HAP-1 (cell line): ENCODE results near the gene GALNT9.
"Not testable (repeated sequence)": the region's sequence is repeated elsewhere in the genome, so short reads cannot be mapped to it uniquely, and the experiment has no call there.

Experiments used
- DNase-seq, 2 experiments: peaks; one replicate each; pipeline ENCODE4 v3.0.0-alpha.2; 2016 to 2020; ENCODE audit warnings: low spot score in 2 of 2
- H3K27me3 ChIP-seq: fragments of 250-450 bp; sonication (Bioruptor Pico); 2 replicates; pipeline ENCODE4 v1.5.1; 2020; ENCODE audit warnings: low read depth, mild to moderate bottlenecking, moderate library complexity
- H3K36me3 ChIP-seq: fragments of 250-450 bp; sonication (Bioruptor Pico); replicated peaks from 2 replicates; pipeline ENCODE4 v1.5.1; 2020; ENCODE audit warnings: mild to moderate bottlenecking
- H3K4me1 ChIP-seq: fragments of 250-450 bp; sonication (Bioruptor Pico); 2 replicates; pipeline ENCODE4 v1.5.1; 2020; ENCODE audit warnings: mild to moderate bottlenecking
- H3K4me3 ChIP-seq: fragments of 250-450 bp; sonication (Bioruptor Pico); 2 replicates; pipeline ENCODE4 v1.5.1; 2020; ENCODE audit warnings: mild to moderate bottlenecking, moderate library complexity
- H3K9me3 ChIP-seq: fragments of 250-450 bp; sonication (Bioruptor Pico); 2 replicates; pipeline ENCODE4 v1.5.1; 2020; ENCODE audit warnings: mild to moderate bottlenecking, moderate library complexity
- in situ Hi-C: fragments of 300-500 bp; cut with MboI; formaldehyde crosslinking; loops from 3 replicates; pipeline ENCODE4 v1.14.3; 2020; ENCODE audit warnings: low sequenced_read_pairs, inconsistent platforms, mixed read lengths

GALNT9 gene

DNA sequence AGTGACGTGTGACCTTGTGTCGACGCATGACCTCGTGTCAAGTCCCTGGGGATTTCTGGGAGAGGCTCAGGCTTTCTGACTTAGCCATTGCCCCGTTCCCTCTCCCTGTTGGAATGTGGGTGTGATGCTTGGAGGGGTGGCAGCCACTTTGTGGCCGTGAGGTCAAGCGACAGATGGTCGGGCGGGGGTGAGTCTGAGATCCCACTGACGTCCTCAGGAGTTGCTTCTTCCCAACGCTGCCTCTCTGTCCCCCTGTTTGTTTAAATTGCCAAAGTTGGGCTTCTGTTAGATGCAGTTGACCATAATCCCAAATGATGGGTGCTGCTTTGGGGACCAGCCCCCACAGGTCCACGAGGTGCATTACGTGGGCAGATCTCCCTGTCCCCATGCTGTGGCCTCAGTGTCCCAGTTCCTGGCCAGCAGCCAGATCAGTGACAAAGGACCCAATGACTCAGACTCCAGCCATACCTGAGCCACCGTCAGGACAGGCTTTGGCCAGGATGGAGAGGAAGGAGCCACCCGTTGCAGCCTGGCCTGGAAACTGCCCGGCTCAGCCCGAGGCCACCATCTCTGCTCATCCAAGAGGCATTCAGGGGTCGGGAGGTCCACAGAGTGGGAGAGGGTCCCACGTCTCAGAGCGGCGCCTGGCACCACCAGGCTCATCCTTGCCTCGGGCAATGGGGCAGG lies 34.4 kb upstream of the GALNT9 start:
- H3K36me3 ChIP-seq: no peaks in the 10 kb centered on the region
- H3K27me3 ChIP-seq: 0 out of 2 replicates have a peak, but pooled peaks cover 3% of the 10 kb centered on the region
- H3K4me1 ChIP-seq: no peaks in the 10 kb centered on the region
- in situ Hi-C loops: no loop called here
- DNase-seq: no peak
- no peaks in the 10 kb centered on the region for H3K9me3 ChIP-seq
- H3K4me3 ChIP-seq: no peak overlapping the region

DNA sequence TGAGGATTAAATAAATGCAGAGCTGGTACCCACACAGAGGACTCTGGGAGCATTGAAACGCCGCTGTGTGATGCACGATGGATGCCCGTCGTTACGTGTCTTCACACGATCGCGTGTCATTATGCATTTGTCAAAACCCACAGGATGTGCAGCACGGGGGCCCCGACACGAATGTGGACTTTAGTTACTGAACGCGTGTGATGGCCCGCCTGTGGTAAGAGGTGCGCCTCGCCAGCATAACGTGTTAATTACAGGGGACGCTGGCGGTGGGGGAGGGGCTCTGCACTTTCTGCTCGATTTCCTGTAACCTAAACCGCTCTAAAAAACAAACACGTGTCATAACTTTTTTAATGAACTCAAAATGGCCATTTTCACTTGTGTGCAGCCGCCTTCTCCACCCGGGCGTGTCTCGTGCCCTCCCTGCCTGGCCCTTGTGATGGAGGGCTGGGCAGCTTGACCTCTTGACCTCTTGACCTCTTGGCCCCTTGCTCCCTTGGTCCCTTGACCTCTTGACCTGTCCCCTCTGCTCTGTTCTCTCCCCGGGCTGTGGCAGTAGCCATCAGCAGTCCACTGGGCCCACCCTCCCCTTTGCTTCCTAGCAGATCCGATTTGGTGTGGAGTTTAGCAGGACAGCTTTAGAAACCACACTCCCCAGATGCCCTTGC lies 33.7 kb upstream of the GALNT9 start:
- H3K4me3 ChIP-seq: no peak overlapping the region
- no peak for DNase-seq
- no peaks in the 10 kb centered on the region for H3K4me1 ChIP-seq
- 0 out of 2 replicates have a peak, but pooled peaks cover 3% of the 10 kb centered on the region for H3K27me3 ChIP-seq
- in situ Hi-C loops: no loop called here
- no peaks in the 10 kb centered on the region for H3K36me3 ChIP-seq
- H3K9me3 ChIP-seq: no peaks in the 10 kb centered on the region

GRCh38 chr12:132360906-132361777 lies 31.8 kb upstream of the GALNT9 start:
- Histone ChIP-seq H3K36me3 (no peaks in the 10 kb centered on the region), H3K4me1 (no peaks in the 10 kb centered on the region), H3K27me3 (no peaks in the 10 kb centered on the region), H3K9me3 (no peaks in the 10 kb centered on the region), H3K4me3 (no peak overlapping the region)
- DNase-seq: no peak
- in situ Hi-C loops: no loop called here

GRCh38 chr12:132360410-132360809 lies 31.0 kb upstream of the GALNT9 start:
- no peaks in the 10 kb centered on the region for H3K4me1 ChIP-seq
- no peaks in the 10 kb centered on the region for H3K36me3 ChIP-seq
- in situ Hi-C loops: no loop called here
- H3K9me3 ChIP-seq: no peaks in the 10 kb centered on the region
- H3K4me3 ChIP-seq: no peak overlapping the region
- no peaks in the 10 kb centered on the region for H3K27me3 ChIP-seq
- DNase-seq: no peak

DNA sequence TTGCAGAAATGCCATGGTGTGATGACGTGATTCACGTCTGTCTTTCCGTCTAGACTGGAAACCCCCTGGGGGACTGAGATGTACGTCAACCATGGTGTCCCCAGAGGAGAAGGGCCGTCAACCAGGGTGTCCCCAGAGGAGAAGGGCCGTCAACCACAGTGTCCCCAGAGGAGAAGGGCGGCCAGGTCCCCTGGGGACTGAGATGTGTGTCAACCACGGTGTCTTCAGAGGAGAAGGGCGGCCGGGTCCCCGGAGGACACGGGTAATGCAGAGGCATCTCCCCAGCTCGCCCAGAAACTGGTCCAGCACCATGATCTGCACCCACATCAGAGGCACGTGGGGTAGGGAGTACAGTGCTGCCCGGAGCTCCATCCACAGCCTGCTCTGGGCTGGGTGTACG lies 30.6 kb upstream of the GALNT9 start:
- H3K9me3 ChIP-seq: no peaks in the 10 kb centered on the region
- no peaks in the 10 kb centered on the region for H3K4me1 ChIP-seq
- no peaks in the 10 kb centered on the region for H3K36me3 ChIP-seq
- H3K4me3 ChIP-seq: no peak overlapping the region
- in situ Hi-C loops: no loop called here
- no peaks in the 10 kb centered on the region for H3K27me3 ChIP-seq
- DNase-seq: no peak

DNA sequence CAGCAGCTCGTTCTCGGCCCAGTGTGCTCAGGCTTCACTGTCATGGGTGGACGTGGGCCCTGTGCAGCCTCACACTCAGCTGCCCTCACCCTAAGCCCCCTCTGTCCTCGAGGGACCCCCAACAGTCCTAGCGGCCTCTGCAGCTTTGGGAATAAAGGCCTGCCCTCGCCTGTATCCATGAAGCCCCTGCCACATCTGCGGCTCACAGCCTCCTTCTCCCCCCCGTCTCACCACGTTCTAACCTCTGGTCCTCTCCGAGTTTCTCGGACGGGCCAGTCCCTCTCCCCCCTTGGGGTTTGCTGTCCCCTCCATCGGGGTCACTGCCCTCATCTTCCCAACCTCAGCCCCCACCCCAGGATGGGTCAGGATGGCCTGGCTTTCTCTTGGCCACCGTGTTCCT lies 30.2 kb upstream of the GALNT9 start:
- Histone ChIP-seq H3K4me3 (no peak overlapping the region), H3K4me1 (no peaks in the 10 kb centered on the region), H3K9me3 (no peaks in the 10 kb centered on the region), H3K36me3 (no peaks in the 10 kb centered on the region), H3K27me3 (no peaks in the 10 kb centered on the region)
- DNase-seq: no peak
- in situ Hi-C loops: no loop called here

DNA sequence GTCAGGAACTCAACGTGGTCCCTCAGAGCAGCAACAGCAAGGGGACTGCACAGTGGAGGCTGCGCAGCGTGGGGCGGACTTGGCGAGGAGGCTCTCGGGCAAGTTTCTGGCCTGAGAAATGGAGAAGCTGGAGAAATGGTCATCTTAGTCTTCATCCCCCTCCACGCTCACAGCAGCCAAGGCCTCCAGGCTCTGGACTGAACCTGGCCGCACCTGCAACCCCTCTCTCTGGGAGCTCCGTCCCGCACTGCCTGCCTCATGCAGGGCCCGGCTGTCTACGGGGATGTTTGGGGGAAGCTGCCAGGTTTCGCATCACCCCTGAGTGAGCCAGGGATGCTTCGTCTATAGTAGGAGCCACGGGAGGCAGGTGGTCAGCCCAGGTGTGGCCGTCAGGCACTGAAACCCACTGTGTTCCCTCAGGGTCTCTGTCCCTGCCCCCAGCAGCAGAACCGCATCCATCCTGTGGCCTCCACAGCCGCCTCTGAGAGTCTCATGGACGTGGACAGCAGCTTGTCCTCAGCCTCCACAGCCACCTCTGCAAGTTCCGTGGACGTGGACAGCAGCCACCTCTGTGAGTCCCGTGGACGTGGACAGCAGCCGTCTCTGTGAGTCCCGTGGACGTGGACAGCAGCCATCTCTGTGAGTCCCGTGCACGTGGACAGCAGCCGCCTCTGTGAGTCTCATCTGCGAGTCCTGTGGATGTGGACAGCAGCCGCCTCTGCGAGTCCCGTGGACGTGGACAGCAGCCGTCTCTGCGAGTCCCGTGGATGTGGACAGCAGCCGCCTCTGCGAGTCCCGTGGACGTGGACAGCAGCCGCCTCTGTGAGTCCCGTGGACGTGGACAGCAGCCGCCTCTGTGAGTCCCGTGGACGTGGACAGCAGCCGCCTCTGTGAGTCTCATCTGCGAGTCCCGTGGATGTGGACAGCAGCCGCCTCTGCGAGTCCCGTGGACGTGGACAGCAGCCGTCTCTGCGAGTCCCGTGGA lies 29.1 kb upstream of the GALNT9 start:
- in situ Hi-C loops, DNase-seq, H3K27me3 ChIP-seq, H3K4me1 ChIP-seq, H3K36me3 ChIP-seq, H3K4me3 ChIP-seq, H3K9me3 ChIP-seq: not testable (repeated sequence)

GRCh38 chr12:132357623-132358186 lies 28.3 kb upstream of the GALNT9 start:
- in situ Hi-C loops: no loop called here
- no peaks in the 10 kb centered on the region for H3K27me3 ChIP-seq

DNA sequence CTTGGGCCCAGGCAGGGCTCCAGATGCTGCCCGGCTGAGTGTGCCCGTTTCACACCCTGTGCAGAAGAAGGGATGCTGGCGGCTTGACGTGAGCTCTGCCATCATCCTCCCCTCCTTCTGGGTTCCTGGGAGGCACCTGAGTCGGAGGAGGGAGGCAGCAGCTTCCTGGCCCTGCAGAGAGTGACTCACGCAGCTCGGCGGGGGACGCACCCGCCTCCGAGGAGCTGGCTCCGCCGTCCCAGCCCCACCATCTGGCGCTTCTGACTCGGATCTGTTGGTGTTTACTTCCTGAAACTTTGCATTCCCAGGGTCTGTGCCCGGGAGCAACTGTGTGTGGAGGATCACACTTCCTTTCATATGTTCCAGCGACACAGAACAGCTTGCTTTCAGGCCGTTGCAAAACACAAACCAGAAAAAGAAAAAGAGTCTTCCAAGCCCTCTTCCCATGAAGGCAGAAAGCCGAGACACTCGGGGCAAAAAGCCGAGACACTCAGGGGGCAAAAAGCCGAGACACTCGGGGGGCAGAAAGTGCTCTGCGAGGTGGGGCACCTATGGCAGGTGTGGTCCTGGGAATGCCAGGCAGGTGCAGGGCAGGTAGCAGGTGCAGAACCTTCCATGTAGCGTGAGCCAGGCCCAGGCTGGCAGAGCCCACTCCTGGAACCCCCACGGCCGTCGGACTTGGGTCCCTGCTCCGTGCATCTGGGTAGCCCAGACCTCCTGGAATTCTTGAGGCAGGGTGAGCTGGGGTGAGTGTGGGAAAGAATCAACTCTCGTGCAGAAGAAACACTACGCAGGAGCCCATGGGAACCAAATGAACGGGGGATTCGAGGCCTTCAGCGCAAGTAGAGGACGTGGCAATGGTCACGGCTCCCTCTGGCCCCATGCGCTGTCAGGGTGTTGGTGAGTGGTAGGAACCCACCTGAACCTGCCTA lies 27.6 kb upstream of the GALNT9 start:
- in situ Hi-C loops: no loop called here
- Histone ChIP-seq H3K27me3 (no peaks in the 10 kb centered on the region), H3K4me1 (no peaks in the 10 kb centered on the region), H3K9me3 (no peaks in the 10 kb centered on the region), H3K4me3 (no peak overlapping the region), H3K36me3 (no peaks in the 10 kb centered on the region)
- no peak for DNase-seq

More at GRCh38 chr12:132357623-132358186, 28.3 kb upstream of the GALNT9 start:
- H3K9me3 ChIP-seq: no peaks in the 10 kb centered on the region
- H3K36me3 ChIP-seq: no peaks in the 10 kb centered on the region
- H3K4me1 ChIP-seq: no peaks in the 10 kb centered on the region
- DNase-seq: no peak
- no peak overlapping the region for H3K4me3 ChIP-seq

DNA sequence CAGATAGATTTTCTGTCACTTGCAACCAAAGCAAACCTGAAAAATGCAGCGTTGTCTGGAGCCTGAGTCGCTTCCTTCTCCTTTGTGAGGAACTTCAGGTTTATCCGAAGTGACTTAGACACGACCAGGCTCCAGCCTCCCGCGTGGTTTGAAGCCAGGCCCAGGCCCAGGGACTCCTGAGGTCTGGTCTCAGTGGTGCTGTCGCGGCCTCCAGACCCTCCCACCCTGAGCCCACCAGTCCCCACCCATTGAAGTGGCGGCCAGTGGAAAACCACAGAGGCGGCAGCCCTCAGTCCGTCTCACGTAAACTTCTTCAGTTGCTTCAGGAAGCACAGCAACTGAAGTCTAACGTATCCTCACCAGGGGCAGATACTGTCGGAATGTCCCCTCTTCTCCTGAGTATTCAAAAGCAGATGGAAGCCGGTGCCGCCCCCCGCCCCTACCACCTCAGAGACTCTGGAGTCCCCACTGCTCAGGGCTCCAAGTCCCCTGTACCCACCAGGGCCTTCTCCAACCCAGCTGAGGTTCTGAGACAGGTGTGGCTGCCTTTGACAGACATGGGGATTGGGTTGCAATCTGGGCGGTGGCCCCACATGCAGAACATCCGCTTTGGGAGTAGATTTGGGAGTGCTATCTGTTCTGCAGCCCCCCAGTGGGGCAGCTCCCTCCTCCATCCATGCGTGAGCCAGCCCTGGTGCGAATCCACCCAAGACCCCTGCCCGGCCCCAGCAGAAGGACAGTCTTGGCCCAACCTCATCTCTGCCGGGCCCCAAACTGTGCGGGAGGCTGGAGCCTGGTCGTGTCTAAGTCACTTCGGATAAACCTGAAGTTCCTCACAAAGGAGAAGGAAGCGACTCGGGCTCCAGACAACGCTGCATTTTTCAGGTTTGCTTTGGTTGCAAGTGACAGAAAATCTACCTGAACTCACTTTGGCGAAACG lies 26.6 kb upstream of the GALNT9 start:
- in situ Hi-C loops: no loop called here
- DNase-seq: no peak
- H3K9me3 ChIP-seq: no peaks in the 10 kb centered on the region
- no peak overlapping the region for H3K4me3 ChIP-seq
- H3K27me3 ChIP-seq: no peaks in the 10 kb centered on the region
- no peaks in the 10 kb centered on the region for H3K4me1 ChIP-seq
- H3K36me3 ChIP-seq: no peaks in the 10 kb centered on the region

- Histone ChIP-seq H3K9me3 (no peaks in the 10 kb centered on the region), H3K27me3 (no peaks in the 10 kb centered on the region), H3K36me3 (no peaks in the 10 kb centered on the region), H3K4me3 (no peak overlapping the region), H3K4me1 (no peaks in the 10 kb centered on the region)
- in situ Hi-C loops: no loop called here
- no peak for DNase-seq
These were observed 25.7 kb upstream of the GALNT9 start for GRCh38 chr12:132354982-132355680.
